GM23338 (cell line): ENCODE data around the gene BTNL8.

Source experiments
- CREB1 ChIP-seq: fragments of 250-450 bp; sonication (Bioruptor Pico); IDR thresholded peaks from 2 replicates; pipeline ENCODE4 v1.5.0; 2020; ENCODE audit warnings: low read depth, mild to moderate bottlenecking, moderate library complexity
- CTCF ChIP-seq, 2 experiments: fragments of 200-600 bp in 1 of 2; sonication (generic) in 1 of 2; conservative IDR thresholded peaks; 2 replicates each; pipeline versions ENCODE4 v1.5.1 to v1.6.1; 2016 to 2017; ENCODE audit warnings: antibody characterized with exemption in 2 of 2, low read depth in 2 of 2, mild to moderate bottlenecking in 2 of 2, moderate library complexity in 1 of 2
- EZH2 ChIP-seq: fragments of 200-600 bp; sonication (generic); IDR thresholded peaks from one replicate; pipeline ENCODE4 v1.8.0; 2017; ENCODE audit warnings: antibody characterized with exemption, mild to moderate bottlenecking, low read depth; ENCODE audit not compliant: unreplicated experiment
- EZH2phosphoT487 ChIP-seq: fragments of 200-600 bp; sonication (generic); IDR thresholded peaks from one replicate; pipeline ENCODE4 v1.8.1; 2018; ENCODE audit warnings: antibody characterized with exemption; ENCODE audit not compliant: unreplicated experiment
- JUNB ChIP-seq: IDR thresholded peaks from one replicate; pipeline ENCODE4 v1.6.1; 2016; ENCODE audit warnings: antibody characterized with exemption; ENCODE audit not compliant: unreplicated experiment
- NANOG ChIP-seq: IDR thresholded peaks from 2 replicates; pipeline ENCODE4 v1.6.1; 2016; ENCODE audit warnings: antibody characterized with exemption, borderline replicate concordance
- POLR2AphosphoS5 ChIP-seq: IDR thresholded peaks from 2 replicates; pipeline ENCODE4 v1.6.1; 2016; ENCODE audit warnings: antibody characterized with exemption, low read depth
- REST ChIP-seq: IDR thresholded peaks from one replicate; pipeline ENCODE4 v1.6.1; 2018; ENCODE audit warnings: antibody characterized with exemption; ENCODE audit not compliant: unreplicated experiment
- STAT1 ChIP-seq: IDR thresholded peaks from one replicate; pipeline ENCODE4 v1.6.1; 2016; ENCODE audit warnings: antibody characterized with exemption; ENCODE audit not compliant: unreplicated experiment
- ZNF114 ChIP-seq: fragments of 250-450 bp; sonication (Bioruptor Pico); IDR thresholded peaks from 2 replicates; pipeline ENCODE4 v1.5.0; 2020; ENCODE audit warnings: mild to moderate bottlenecking, moderate library complexity
- ZNF462 ChIP-seq: fragments of 250-450 bp; sonication (Bioruptor Pico); IDR thresholded peaks from 2 replicates; pipeline ENCODE4 v1.5.0; 2020; ENCODE audit warnings: mild to moderate bottlenecking, moderate library complexity
- TF ChIP-seq, protein P1 (sequence below): IDR thresholded peaks from 2 replicates; pipeline ENCODE4 v1.6.1; 2016; ENCODE audit warnings: antibody characterized with exemption

DNA sequence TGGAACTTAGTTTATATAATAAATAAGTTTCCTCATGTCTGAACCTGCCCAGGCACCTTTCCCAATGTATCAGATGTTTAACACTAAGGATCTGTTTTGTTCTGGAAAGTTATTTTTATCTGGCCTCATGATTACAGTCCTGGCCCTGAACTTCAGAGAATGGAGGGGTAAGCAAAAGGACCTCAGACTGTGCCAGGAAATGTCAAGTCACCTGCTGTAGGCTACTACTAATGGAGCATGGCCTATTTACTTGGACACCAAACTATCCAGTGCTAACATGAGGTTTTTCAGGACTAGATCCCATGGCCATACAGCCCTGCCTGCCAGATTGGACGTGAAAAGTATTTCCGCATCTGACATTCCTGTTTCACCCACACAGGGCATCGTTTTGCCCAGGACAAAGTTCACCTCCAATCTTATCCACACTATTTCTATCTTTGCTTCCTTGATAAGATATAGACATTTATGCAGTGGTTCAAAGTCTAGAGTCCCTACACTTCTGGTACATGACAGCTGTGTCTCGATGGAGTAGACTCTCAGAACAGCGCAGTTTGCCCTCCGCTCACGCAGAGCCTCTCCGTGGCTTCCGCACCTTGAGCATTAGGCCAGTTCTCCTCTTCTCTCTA is at the start of gene BTNL8:
- TF ChIP-seq CTCF (conservative IDR thresholded peaks at IDR 0.05; ENCODE audit: low read depth in 2 of 2) (no peak), POLR2AphosphoS5 (no peak), CREB1 (CRISPR knock-in tag) (no peak), EZH2 (no peak), ZNF114 (CRISPR knock-in tag) (no peak), REST (no peak), EZH2phosphoT487 (no peak), JUNB (no peak), STAT1 (no peak), NANOG (no peak), ZNF462 (CRISPR knock-in tag) (no peak)
- TF ChIP-seq, protein P1, sequence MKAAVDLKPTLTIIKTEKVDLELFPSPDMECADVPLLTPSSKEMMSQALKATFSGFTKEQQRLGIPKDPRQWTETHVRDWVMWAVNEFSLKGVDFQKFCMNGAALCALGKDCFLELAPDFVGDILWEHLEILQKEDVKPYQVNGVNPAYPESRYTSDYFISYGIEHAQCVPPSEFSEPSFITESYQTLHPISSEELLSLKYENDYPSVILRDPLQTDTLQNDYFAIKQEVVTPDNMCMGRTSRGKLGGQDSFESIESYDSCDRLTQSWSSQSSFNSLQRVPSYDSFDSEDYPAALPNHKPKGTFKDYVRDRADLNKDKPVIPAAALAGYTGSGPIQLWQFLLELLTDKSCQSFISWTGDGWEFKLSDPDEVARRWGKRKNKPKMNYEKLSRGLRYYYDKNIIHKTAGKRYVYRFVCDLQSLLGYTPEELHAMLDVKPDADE = no peak
